IMR-90 (cell line): ENCODE results near the gene GRB14. TPM values are rescaled to one million over a fixed set of nuclear protein-coding genes. Genes with fewer than 3 reads are reported as not detected.

Experiments used
- ATAC-seq: fragments of 200-7000 bp; cut with Tn5 transposase; 2 replicates; pipeline ENCODE4 v1.9.1; 2020; ENCODE audit warnings: low read depth, mild to moderate bottlenecking, moderate library complexity
- BruUV-seq: library from RNA; stranded (reverse); fragments of 400-500 nt; replicated peaks from 2 replicates; lab custom pipeline; 2021; lab: Mats Ljungman, UMichigan
- CTCF ChIA-PET: fragments of 300-600 bp; formaldehyde crosslinking; extraction: SDS; loops from one replicate; lab custom pipeline; 2021; ENCODE audit warnings: antibody characterized with exemption; lab: Yijun Ruan, JAX
- POLR2A ChIA-PET: fragments of 300-600 bp; sonication (Branson Sonifier 250); formaldehyde crosslinking; loops from one replicate; lab custom pipeline; 2022; ENCODE audit warnings: antibody characterized with exemption; ENCODE audit not compliant: unreplicated experiment; lab: Charles Lee
- DNase-seq: peaks from one replicate; pipeline ENCODE4 v3.0.0; 2013
- H2AFZ ChIP-seq: replicated peaks from 2 replicates; pipeline ENCODE3; 2013; ENCODE audit warnings: low read length, mild to moderate bottlenecking; ENCODE audit not compliant: poor library complexity
- H2AK5ac ChIP-seq: 2 replicates; pipeline ENCODE4 v1.6.1; 2013; ENCODE audit warnings: low read depth, low read length, inconsistent platforms
- H2AK9ac ChIP-seq: replicated peaks from 2 replicates; pipeline ENCODE3; 2013; ENCODE audit warnings: mild to moderate bottlenecking, low read depth, low read length, moderate library complexity; ENCODE audit not compliant: poor library complexity
- H2BK120ac ChIP-seq: 2 replicates; pipeline ENCODE4 v1.6.1; 2013; ENCODE audit warnings: low read depth, low read length, inconsistent platforms
- H2BK15ac ChIP-seq: 3 replicates; pipeline ENCODE4 v1.6.1; 2013; ENCODE audit warnings: low read depth, low read length, inconsistent platforms
- H2BK20ac ChIP-seq: 2 replicates; pipeline ENCODE4 v1.6.1; 2013; ENCODE audit warnings: low read depth, mild to moderate bottlenecking, inconsistent platforms, low read length, moderate library complexity
- H2BK5ac ChIP-seq: 2 replicates; pipeline ENCODE4 v1.6.1; 2013; ENCODE audit warnings: mild to moderate bottlenecking, low read depth, low read length, inconsistent platforms; ENCODE audit not compliant: poor library complexity, severe bottlenecking
- H3K14ac ChIP-seq: replicated peaks from 2 replicates; pipeline ENCODE4 v1.6.1; 2013; ENCODE audit warnings: low read depth, low read length, inconsistent platforms
- H3K18ac ChIP-seq: 2 replicates; pipeline ENCODE4 v1.6.1; 2013; ENCODE audit warnings: low read depth, low read length, control low read depth
- H3K23ac ChIP-seq: 2 replicates; pipeline ENCODE4 v1.6.1; 2013; ENCODE audit warnings: low read depth, low read length, inconsistent platforms
- H3K27ac ChIP-seq: 2 replicates; pipeline ENCODE4 v1.5.1; 2013; ENCODE audit warnings: mild to moderate bottlenecking, control low read depth, low read length; ENCODE audit not compliant: insufficient read depth
- H3K27me3 ChIP-seq: 2 replicates; pipeline ENCODE4 v1.6.1; 2013; ENCODE audit warnings: low read length; ENCODE audit not compliant: control insufficient read depth, insufficient read depth
- H3K36me3 ChIP-seq: 2 replicates; pipeline ENCODE4 v1.6.1; 2013; ENCODE audit warnings: low read length, mixed read lengths; ENCODE audit not compliant: control insufficient read depth, insufficient read depth
- H3K4ac ChIP-seq: 2 replicates; pipeline ENCODE4 v1.6.1; 2013; ENCODE audit warnings: low read depth, low read length, inconsistent platforms
- H3K4me1 ChIP-seq: 2 replicates; pipeline ENCODE4 v1.6.1; 2013; ENCODE audit warnings: low read length, mixed read lengths; ENCODE audit not compliant: control insufficient read depth, insufficient read depth
- H3K4me2 ChIP-seq: 2 replicates; pipeline ENCODE4 v1.6.1; 2013; ENCODE audit warnings: low read depth, mild to moderate bottlenecking, control low read depth, low read length, moderate library complexity
- H3K4me3 ChIP-seq: 2 replicates; pipeline ENCODE4 v1.5.1; 2013; ENCODE audit warnings: low read depth, mild to moderate bottlenecking, control low read depth, low read length, moderate library complexity; ENCODE audit not compliant: insufficient read depth
- H3K56ac ChIP-seq: 2 replicates; pipeline ENCODE4 v1.6.1; 2013; ENCODE audit warnings: low read length, inconsistent platforms; ENCODE audit not compliant: insufficient read depth; ENCODE audit errors: extremely low read depth
- H3K79me1 ChIP-seq, 2 experiments: 2 replicates each; pipeline ENCODE4 v1.6.1; 2013; ENCODE audit warnings: low read length in 2 of 2, inconsistent platforms in 1 of 2, low read depth in 1 of 2
- H3K9ac ChIP-seq: 2 replicates; pipeline ENCODE4 v1.6.1; 2013; ENCODE audit warnings: low read depth, low read length, control low read depth
- H3K9me1 ChIP-seq: 2 replicates; pipeline ENCODE4 v1.6.1; 2013; ENCODE audit warnings: low read length, inconsistent platforms; ENCODE audit not compliant: insufficient read depth
- H3K9me3 ChIP-seq: 2 replicates; pipeline ENCODE4 v1.6.1; 2013; ENCODE audit warnings: low read length; ENCODE audit not compliant: control insufficient read depth, insufficient read depth
- H4K20me1 ChIP-seq: 2 replicates; pipeline ENCODE4 v1.6.1; 2013; ENCODE audit warnings: low read length, inconsistent platforms; ENCODE audit not compliant: insufficient read depth
- H4K5ac ChIP-seq: 2 replicates; pipeline ENCODE4 v1.6.1; 2013; ENCODE audit warnings: mild to moderate bottlenecking, low read depth, low read length, control low read depth
- H4K8ac ChIP-seq, 2 experiments: 2 replicates each; pipeline ENCODE4 v1.6.1; 2013; ENCODE audit warnings: low read depth in 2 of 2, low read length in 2 of 2, control low read depth in 1 of 2, inconsistent platforms in 1 of 2
- H4K91ac ChIP-seq: 2 replicates; pipeline ENCODE4 v1.6.1; 2013; ENCODE audit warnings: low read depth, low read length, inconsistent platforms; ENCODE audit not compliant: insufficient read depth
- CTCF ChIP-seq: conservative IDR thresholded peaks from 2 replicates; pipeline ENCODE4 v1.5.1; 2012; ENCODE audit warnings: mild to moderate bottlenecking, low read depth, low read length, improper control_type of control experiment
- NFE2L2 ChIP-seq: fragments of 150-350 bp; IDR thresholded peaks from 2 replicates; pipeline ENCODE4 v1.6.1; 2016; ENCODE audit warnings: low read depth, mild to moderate bottlenecking, low read length
- RCOR1 ChIP-seq: IDR thresholded peaks from 2 replicates; pipeline ENCODE4 v1.6.1; 2012; ENCODE audit warnings: mild to moderate bottlenecking, low read length, improper control_type of control experiment; ENCODE audit not compliant: insufficient replicate concordance
- WGBS, 2 experiments: methylation state at CpG; one replicate each; pipeline versions ENCODE4 v1.1.5 to v1.1.7; 2013; ENCODE audit warnings: missing lambda C conversion rate in 2 of 2; ENCODE audit not compliant: insufficient read length in 1 of 2; ENCODE audit errors: extremely low coverage in 2 of 2; 5-methylcytosine and 5-hydroxymethylcytosine counted together
- dilution Hi-C: fragments of 300-500 bp; cut with HindIII; formaldehyde crosslinking; loops from one replicate; pipeline ENCODE4 v1.14.3; 2018; ENCODE audit warnings: low sequenced_read_pairs; ENCODE audit not compliant: unreplicated experiment
- in situ Hi-C: fragments of 300-500 bp; cut with MboI; formaldehyde crosslinking; loops from 3 replicates; pipeline ENCODE4 v1.14.3; 2019; ENCODE audit warnings: low sequenced_read_pairs, inconsistent platforms, mixed read lengths
- intact Hi-C: fragments of 100-400 bp; cut with micrococcal nuclease; formaldehyde crosslinking; loops from 2 replicates; pipeline ENCODE4 v1.10.0; 2022
- polyA plus RNA-seq, 3 experiments: library from polyadenylated mRNA; depleted of rRNA; stranded (reverse); fragments of >200 nt; gene quantifications; 2 replicates each; pipeline ENCODE4 v1.2.3, GENCODE V29; 2012; ENCODE audit warnings: low replicate concordance in 1 of 3
- total RNA-seq: library from RNA; depleted of rRNA; stranded (reverse); fragments of >200 nt; gene quantifications from 2 replicates; pipeline ENCODE4 v1.2.3, GENCODE V29; 2012

The GRB14 gene
- total and polyA plus RNA-seq, 2 of the 4 experiments (the other 2 are of a cell fraction) = not detected

- no peak overlapping the region for H4K8ac ChIP-seq
Measured at GRCh38 chr2:164622338-164623106, 1.2 kb upstream of the GRB14 start.

More at GRCh38 chr2:164622338-164623106, 1.2 kb upstream of the GRB14 start:
- intact Hi-C loops (no loop called here), in situ Hi-C loops (no loop called here), dilution Hi-C loops (no loop called here)
- H4K20me1 ChIP-seq = no peaks in the 10 kb centered on the region
- no peak overlapping the region for H3K14ac ChIP-seq
- no peak overlapping the region for H2AFZ ChIP-seq
- no peaks in the 10 kb centered on the region; the same call in 1 of the 2 replicates for H3K4me1 ChIP-seq
- no peak overlapping the region for H3K9ac ChIP-seq
- WGBS, 2 experiments = 45% methylated on average over 2 of the region's 12 CpGs; no CpG with 5 or more reads in 1 of the 2 experiments
- ChIA-PET CTCF (no interaction called here), POLR2A (no interaction called here)
- no peak overlapping the region for H3K27ac ChIP-seq
- TF ChIP-seq RCOR1 (no peak), NFE2L2 (no peak), CTCF (no peak)
- no peak overlapping the region for H3K4ac ChIP-seq
- H3K9me1 ChIP-seq = no peaks in the 10 kb centered on the region
- no peak overlapping the region for H3K23ac ChIP-seq
- H3K27me3 ChIP-seq = peaks cover 21% of the 10 kb centered on the region
- H4K91ac ChIP-seq = no peak overlapping the region
- no peak overlapping the region for H2BK15ac ChIP-seq
- no peak overlapping the region for H3K4me3 ChIP-seq
- no peak overlapping the region for H2BK20ac ChIP-seq
- H2BK5ac ChIP-seq = no peak overlapping the region
- H4K5ac ChIP-seq = no peak overlapping the region
- H3K9me3 ChIP-seq = no peaks in the 10 kb centered on the region
- DNase-seq (no peak), ATAC-seq (no peak)
- no peak overlapping the region for H3K18ac ChIP-seq
- no peak overlapping the region for H2AK5ac ChIP-seq
- no peaks in the 10 kb centered on the region for H3K79me1 ChIP-seq
- no peak overlapping the region for H2BK120ac ChIP-seq
- H3K36me3 ChIP-seq = no peaks in the 10 kb centered on the region
- no peak overlapping the region for H3K56ac ChIP-seq
- peak overlapping the region; percentile 48 for H2AK9ac ChIP-seq
- no TSS peak for BruUV-seq
- no peak overlapping the region for H3K4me2 ChIP-seq
